DMS53 treated with DMSO at 0.1 percent for 48 hours (cell line): ENCODE data around the gene BICC1.

ENCODE experiments used
- DNase-seq: peaks from one replicate; lab custom pipeline; 2025; ENCODE audit not compliant: unreplicated experiment; lab: John Stamatoyannopoulos, UW

Gene BICC1

DNA sequence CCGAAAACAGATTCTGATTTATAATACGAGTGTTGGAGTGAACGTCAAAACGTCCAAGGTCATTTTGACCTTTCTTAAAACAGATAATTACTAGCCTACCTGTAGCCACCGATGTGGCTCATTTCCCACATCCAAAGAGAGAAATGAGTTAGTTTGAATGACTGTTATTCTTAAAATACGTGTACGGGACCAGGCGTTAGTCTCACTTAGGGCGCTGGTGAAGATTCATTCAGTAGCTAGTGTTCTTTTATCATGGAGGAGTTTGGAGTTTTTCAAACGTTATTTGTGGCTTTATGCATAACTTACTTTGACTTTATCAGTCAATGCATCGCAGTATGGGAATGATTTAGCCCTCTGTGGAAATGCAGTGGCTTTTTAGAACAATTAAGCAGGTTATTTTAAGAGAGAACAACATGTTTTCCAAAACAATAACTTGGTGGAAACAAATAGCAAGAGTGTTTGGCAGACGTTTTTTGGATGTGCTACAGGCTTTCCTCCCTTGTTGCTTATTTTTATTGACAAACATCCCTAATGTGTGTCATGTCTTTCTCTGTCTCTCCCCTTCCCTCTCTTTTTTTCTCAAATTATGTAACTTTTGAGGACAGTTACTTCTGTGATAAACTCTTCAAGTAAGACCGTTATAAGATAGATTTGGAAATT lies 1.6 kb downstream of the BICC1 start:
- no peak for DNase-seq

GRCh38 chr10:58515291-58515941 lies 2.7 kb downstream of the BICC1 start:
- DNase-seq: no peak

- no peak for DNase-seq
Observed at GRCh38 chr10:58516119-58516518, 3.4 kb downstream of the BICC1 start.

DNA sequence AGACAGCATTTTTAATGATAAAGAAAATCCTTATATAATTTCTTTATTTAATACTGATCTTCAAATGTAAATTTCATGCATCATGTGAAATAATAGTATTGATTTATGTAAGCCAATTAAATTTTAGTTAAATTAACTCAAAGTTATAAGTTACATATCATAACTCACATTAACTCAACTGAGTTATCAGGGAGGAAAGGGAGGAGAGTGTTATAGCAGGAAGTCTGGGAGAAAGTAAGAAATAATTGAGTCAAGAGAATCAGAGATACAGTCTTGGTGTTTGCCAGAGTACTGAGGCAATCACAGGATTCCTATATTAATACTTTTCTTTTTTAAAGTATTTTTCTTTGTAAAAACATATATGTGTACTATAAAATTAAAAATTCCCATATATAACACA lies 4.0 kb downstream of the BICC1 start:
- DNase-seq: no peak

DNA sequence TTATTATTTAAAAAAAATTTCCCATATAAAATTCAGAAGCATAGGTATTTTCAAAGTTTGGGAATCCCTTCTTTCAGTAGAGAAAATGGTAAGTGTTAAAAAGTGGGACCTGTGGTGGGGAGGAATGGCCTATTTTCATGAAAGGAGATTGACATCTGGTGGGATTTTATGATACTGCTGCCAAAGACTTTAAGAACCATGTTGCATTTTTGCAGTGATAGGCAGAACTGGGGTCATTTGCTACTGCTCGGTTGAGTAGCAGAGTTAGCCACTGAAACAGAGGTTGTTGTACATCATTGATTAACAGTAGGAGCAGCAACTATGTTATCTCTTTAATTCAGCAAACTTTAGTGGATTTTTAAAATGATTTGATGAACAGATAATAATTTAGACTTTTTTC lies 4.4 kb downstream of the BICC1 start:
- no peak for DNase-seq

- no peak for DNase-seq
Observed at GRCh38 chr10:58517491-58518355, 5.1 kb downstream of the BICC1 start.

DNA sequence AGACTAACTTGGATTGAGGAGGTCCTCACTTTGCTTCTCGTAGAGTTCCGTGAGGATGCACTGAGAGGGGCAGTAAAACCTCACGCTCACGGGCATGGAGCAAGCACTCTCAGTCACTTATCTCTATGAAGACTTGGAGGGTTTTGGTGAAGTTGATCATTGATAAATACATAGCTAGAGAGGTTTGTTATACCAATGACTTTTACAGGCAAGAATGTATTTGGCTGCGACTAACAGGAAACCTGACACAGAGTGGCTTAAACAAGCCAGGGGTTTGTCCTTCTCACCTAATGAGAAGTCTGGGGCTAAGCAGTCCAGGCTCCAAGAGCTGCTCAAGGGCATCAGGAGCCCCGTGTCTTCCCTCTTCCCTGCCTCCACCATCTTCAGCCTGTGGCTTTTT lies 6.1 kb downstream of the BICC1 start:
- no peak for DNase-seq

GRCh38 chr10:58529077-58529728 lies 16.5 kb downstream of the BICC1 start:
- no peak for DNase-seq

DNA sequence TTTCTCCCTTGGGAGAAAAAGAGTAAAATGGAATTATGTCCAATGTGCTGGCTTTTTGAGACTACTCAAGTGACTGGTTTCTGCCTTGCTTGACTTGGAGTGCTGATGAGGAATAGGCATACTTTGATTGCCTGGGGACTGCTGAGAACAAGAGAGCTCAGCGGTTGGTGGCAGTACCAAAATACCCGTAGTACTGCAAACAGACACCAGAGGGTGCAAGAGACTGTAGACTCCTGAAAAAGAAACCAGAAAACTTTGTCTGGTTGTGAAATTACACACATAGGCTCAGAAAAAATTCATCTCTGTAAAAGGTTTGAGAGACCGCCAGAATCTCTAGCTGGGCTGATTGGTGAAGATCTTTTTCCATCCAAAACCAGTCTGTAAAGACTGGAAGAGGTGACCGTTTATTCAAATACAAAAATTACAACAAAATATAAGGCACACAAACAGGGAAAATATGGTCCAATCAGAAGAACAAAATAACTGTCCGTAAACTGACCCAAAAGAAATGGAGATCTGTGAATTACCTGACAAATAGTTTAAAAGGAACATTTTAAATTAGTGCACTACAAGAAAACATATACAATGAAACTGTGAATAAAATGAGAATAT lies 18.5 kb downstream of the BICC1 start:
- peak; percentile 70 for DNase-seq

- DNase-seq: no peak
Observed at GRCh38 chr10:58535311-58535710, 22.6 kb downstream of the BICC1 start.

DNA sequence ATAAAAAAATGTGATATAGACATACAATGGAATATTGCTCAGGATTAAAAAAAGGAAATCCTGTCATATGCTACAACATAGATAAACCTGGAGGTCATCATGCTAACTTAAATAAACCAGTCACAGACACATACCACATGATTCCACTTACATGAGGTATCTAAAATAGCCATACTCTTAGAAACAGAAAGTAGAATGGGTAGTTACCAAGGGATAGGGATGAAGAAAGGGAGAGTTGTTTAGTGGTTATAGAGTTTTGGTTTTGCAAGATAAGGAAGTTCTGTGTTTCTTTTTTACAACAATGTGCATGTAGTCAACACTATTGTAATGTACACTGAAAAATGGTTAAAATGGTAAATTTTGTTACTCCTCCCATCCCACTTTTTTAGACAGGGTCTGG lies 30.5 kb downstream of the BICC1 start:
- DNase-seq: no peak

GRCh38 chr10:58544135-58544534 lies 31.5 kb downstream of the BICC1 start:
- DNase-seq: no peak

- DNase-seq: no peak
Observed at GRCh38 chr10:58545427-58545826, 32.8 kb downstream of the BICC1 start.

DNA sequence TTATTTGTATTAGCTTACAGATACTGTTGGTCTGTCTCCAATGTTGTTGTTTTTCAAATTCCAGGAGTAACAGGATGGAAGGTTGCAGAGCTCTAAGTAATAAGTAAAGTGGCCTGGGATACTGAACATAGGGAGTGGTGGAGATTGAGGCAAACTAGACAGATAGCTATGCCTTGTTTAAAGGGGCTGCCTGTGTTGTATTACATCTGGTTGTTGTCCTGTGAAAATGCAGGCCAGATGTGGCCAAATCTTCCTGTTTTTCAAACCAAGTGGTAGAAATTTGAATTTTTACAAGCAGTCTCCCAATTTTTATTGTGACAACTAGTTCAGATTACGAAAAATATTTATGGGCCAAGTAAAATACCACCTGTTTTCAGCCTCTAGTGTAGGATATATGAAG lies 33.5 kb downstream of the BICC1 start:
- DNase-seq: no peak

DNA sequence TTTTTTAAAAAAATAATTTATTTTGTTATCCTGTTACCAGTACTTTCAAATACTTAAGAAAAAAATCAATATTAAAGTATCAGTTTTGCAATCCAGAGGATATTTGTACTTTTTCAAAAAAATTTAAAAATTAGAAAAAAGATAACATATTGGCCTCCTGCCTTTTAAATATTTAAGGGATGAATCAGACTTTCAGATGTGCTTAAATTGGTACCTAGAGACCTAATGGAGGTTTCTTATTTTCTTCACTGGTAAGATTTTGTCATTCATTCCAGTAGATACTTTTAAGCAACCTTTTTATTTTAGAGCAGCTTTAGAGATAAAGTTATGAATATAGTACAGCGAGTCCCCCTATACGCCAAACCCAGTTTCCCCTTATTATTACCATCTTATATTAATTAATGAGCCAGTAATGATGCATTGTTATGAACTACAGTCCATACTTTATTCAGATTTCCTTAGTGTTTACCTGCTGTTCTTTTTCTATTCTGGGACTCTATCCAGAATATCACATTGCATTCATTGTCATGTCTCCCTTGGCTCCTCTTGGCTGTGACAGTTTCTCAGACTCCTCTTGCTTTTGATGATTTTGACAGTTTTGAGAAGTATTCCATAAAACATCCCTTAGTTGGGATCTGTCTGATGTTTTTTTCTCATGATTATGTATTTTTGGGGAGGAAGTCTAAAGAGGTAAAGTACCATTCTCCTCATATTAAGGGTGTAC lies 34.2 kb downstream of the BICC1 start:
- no peak for DNase-seq

DNA sequence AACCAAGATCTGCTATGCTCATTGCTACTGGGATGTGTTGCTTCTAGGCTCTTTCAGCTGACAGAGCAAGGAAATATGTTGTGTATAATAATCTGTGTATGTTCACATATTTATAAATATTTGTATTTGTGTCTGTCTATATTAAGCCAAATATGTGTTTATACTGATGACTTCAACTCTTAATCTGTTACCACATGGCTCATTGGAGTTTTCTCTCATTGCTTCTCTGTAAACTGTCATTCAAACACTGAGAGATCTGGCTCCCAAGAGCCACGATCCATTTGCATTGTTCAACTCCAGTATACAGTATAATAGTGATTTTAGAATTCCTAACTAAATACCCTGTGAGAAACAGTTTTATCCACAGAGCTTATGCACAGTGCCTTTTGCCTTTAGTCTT lies 35.3 kb downstream of the BICC1 start:
- DNase-seq: no peak

GRCh38 chr10:58554316-58554715 lies 41.6 kb downstream of the BICC1 start:
- no peak for DNase-seq

GRCh38 chr10:58555170-58555929 lies 42.7 kb downstream of the BICC1 start:
- DNase-seq: no peak

DNA sequence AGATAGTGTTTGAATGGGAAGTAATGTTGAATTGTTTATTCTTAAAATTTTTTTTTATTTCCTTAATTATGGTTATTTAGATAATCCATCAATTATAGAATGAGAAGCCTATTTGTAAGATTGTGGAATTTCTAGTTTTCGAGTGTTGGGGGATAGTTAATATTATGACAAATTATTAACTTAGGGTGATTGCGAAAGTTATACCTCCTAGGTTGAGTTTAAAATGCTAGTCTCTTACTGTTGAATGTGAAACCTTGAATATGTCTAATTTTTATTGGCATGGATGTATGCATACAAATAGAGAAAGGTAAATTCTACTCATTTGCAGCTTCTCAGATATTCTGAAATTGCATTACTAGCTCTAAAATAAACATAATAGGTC lies 43.2 kb downstream of the BICC1 start:
- no peak for DNase-seq
